ENCODE data around the gene BCL2.

Gene BCL2

GRCh38 chr18:63151539-63151938, 168.0 kb downstream of the BCL2 start:
- Histone ChIP-seq H3K4me3 (no peak overlapping the region), H3K9me3 (ENCODE audit: low read depth, low read length) (no peaks in the 10 kb centered on the region), H3K27ac (no peak overlapping the region), H3K9ac (ENCODE audit: insufficient read length) (no peak overlapping the region), H3K36me3 (ENCODE audit: insufficient read depth, low read length) (no peaks in the 10 kb centered on the region)
- no peak for DNase-seq (ENCODE audit: low read depth, low spot score)
- TF ChIP-seq EZH2 (IDR thresholded peaks at IDR 0.05) (no peak), POLR2AphosphoS5 (IDR thresholded peaks at IDR 0.05; ENCODE audit: borderline replicate concordance, low read depth, low read length) (no peak)

GRCh38 chr18:63150942-63151421, 168.6 kb downstream of the BCL2 start:
- no peak for DNase-seq (ENCODE audit: low read depth, low spot score)
- Histone ChIP-seq H3K27ac (no peak overlapping the region), H3K9me3 (ENCODE audit: low read depth, low read length) (no peaks in the 10 kb centered on the region), H3K9ac (ENCODE audit: insufficient read length) (no peak overlapping the region), H3K36me3 (ENCODE audit: insufficient read depth, low read length) (no peaks in the 10 kb centered on the region), H3K4me3 (no peak overlapping the region)
- TF ChIP-seq POLR2AphosphoS5 (IDR thresholded peaks at IDR 0.05; ENCODE audit: borderline replicate concordance, low read depth, low read length) (no peak), EZH2 (IDR thresholded peaks at IDR 0.05) (no peak), FOXP2 (optimal IDR thresholded peaks at IDR 0.05; ENCODE audit: control extremely low read depth, extremely low read length, insufficient read depth) (no peak)

GRCh38 chr18:63150326-63150725, 169.2 kb downstream of the BCL2 start:
- DNase-seq (ENCODE audit: low read depth, low spot score): no peak
- Histone ChIP-seq H3K4me3 (no peak overlapping the region), H3K27ac (no peak overlapping the region), H3K9me3 (ENCODE audit: low read depth, low read length) (no peaks in the 10 kb centered on the region), H3K9ac (ENCODE audit: insufficient read length) (no peak overlapping the region), H3K36me3 (ENCODE audit: insufficient read depth, low read length) (no peaks in the 10 kb centered on the region)
- TF ChIP-seq EZH2 (IDR thresholded peaks at IDR 0.05): no peak
- no peak for TF ChIP-seq FOXP2 (optimal IDR thresholded peaks at IDR 0.05; ENCODE audit: control extremely low read depth, extremely low read length, insufficient read depth)
- no peak for TF ChIP-seq POLR2AphosphoS5 (IDR thresholded peaks at IDR 0.05; ENCODE audit: borderline replicate concordance, low read depth, low read length)

- no peak for DNase-seq (ENCODE audit: low read depth, low spot score)
- Histone ChIP-seq H3K9me3 (ENCODE audit: low read depth, low read length) (no peaks in the 10 kb centered on the region), H3K4me3 (no peak overlapping the region), H3K27ac (no peak overlapping the region), H3K36me3 (ENCODE audit: insufficient read depth, low read length) (no peaks in the 10 kb centered on the region), H3K9ac (ENCODE audit: insufficient read length) (no peak overlapping the region)
- TF ChIP-seq FOXP2 (optimal IDR thresholded peaks at IDR 0.05; ENCODE audit: control extremely low read depth, extremely low read length, insufficient read depth): no peak
- TF ChIP-seq EZH2 (IDR thresholded peaks at IDR 0.05): no peak
- no peak for TF ChIP-seq POLR2AphosphoS5 (IDR thresholded peaks at IDR 0.05; ENCODE audit: borderline replicate concordance, low read depth, low read length)
Observed at GRCh38 chr18:63149302-63149587, 170.3 kb downstream of the BCL2 start.

- H3K36me3 ChIP-seq (ENCODE audit: insufficient read depth, low read length): no peaks in the 10 kb centered on the region
- H3K9me3 ChIP-seq (ENCODE audit: low read depth, low read length): no peaks in the 10 kb centered on the region
- no peak for TF ChIP-seq EZH2 (IDR thresholded peaks at IDR 0.05)
- no peak for TF ChIP-seq FOXP2 (optimal IDR thresholded peaks at IDR 0.05; ENCODE audit: control extremely low read depth, extremely low read length, insufficient read depth)
- TF ChIP-seq POLR2AphosphoS5 (IDR thresholded peaks at IDR 0.05; ENCODE audit: borderline replicate concordance, low read depth, low read length): no peak
- H3K9ac ChIP-seq (ENCODE audit: insufficient read length): no peak overlapping the region
- DNase-seq (ENCODE audit: low read depth, low spot score): no peak
- H3K27ac ChIP-seq: no peak overlapping the region
- no peak overlapping the region for H3K4me3 ChIP-seq
Observed at GRCh38 chr18:63148449-63149301, 170.9 kb downstream of the BCL2 start.

- no peak overlapping the region for H3K27ac ChIP-seq
- H3K4me3 ChIP-seq: no peak overlapping the region
- H3K9ac ChIP-seq (ENCODE audit: insufficient read length): no peak overlapping the region
- H3K9me3 ChIP-seq (ENCODE audit: low read depth, low read length): no peaks in the 10 kb centered on the region
- TF ChIP-seq POLR2AphosphoS5 (IDR thresholded peaks at IDR 0.05; ENCODE audit: borderline replicate concordance, low read depth, low read length) (no peak), EZH2 (IDR thresholded peaks at IDR 0.05) (no peak), FOXP2 (optimal IDR thresholded peaks at IDR 0.05; ENCODE audit: control extremely low read depth, extremely low read length, insufficient read depth) (no peak)
- no peak for DNase-seq (ENCODE audit: low read depth, low spot score)
- H3K36me3 ChIP-seq (ENCODE audit: insufficient read depth, low read length): no peaks in the 10 kb centered on the region
Observed at GRCh38 chr18:63147973-63148372, 171.6 kb downstream of the BCL2 start.

GRCh38 chr18:63146828-63147409, 172.7 kb downstream of the BCL2 start:
- Histone ChIP-seq H3K9me3 (ENCODE audit: low read depth, low read length) (no peaks in the 10 kb centered on the region), H3K4me3 (no peak overlapping the region), H3K36me3 (ENCODE audit: insufficient read depth, low read length) (no peaks in the 10 kb centered on the region), H3K27ac (no peak overlapping the region), H3K9ac (ENCODE audit: insufficient read length) (no peak overlapping the region)
- DNase-seq (ENCODE audit: low read depth, low spot score): no peak
- no peak for TF ChIP-seq FOXP2 (optimal IDR thresholded peaks at IDR 0.05; ENCODE audit: control extremely low read depth, extremely low read length, insufficient read depth)
- TF ChIP-seq POLR2AphosphoS5 (IDR thresholded peaks at IDR 0.05; ENCODE audit: borderline replicate concordance, low read depth, low read length): no peak
- TF ChIP-seq EZH2 (IDR thresholded peaks at IDR 0.05): no peak

- H3K4me3 ChIP-seq: no peak overlapping the region
- no peak overlapping the region for H3K9ac ChIP-seq (ENCODE audit: insufficient read length)
- TF ChIP-seq FOXP2 (optimal IDR thresholded peaks at IDR 0.05; ENCODE audit: control extremely low read depth, extremely low read length, insufficient read depth) (no peak), EZH2 (IDR thresholded peaks at IDR 0.05) (no peak), POLR2AphosphoS5 (IDR thresholded peaks at IDR 0.05; ENCODE audit: borderline replicate concordance, low read depth, low read length) (no peak)
- no peak overlapping the region for H3K27ac ChIP-seq
- DNase-seq (ENCODE audit: low read depth, low spot score): no peak
- no peaks in the 10 kb centered on the region for H3K36me3 ChIP-seq (ENCODE audit: insufficient read depth, low read length)
- H3K9me3 ChIP-seq (ENCODE audit: low read depth, low read length): no peaks in the 10 kb centered on the region
Observed at GRCh38 chr18:63145851-63146555, 173.6 kb downstream of the BCL2 start.

Data from SK-N-MC (cell line).